ENCODE data around the gene RTTN.

RTTN gene

DNA sequence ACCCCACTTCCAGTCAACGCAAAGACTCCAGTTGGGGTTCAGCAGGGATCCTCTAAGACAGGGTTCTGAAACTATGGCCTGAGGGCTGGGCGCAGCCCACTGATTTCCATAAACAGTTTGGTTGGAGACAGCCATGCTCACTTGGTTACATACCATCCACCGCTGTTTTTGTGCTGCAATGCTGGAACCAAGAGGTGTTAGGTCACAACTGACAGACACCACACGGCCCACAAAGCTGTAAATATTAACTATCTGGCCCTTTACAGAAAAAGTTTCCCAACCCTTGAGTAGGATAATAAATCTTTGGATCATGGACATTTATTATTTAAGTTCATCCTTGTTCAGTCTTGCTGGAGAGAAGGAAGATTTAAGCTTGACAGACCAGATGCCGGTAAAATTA lies 249.4 kb downstream of the RTTN start:
- TF ChIP-seq, protein P1, sequence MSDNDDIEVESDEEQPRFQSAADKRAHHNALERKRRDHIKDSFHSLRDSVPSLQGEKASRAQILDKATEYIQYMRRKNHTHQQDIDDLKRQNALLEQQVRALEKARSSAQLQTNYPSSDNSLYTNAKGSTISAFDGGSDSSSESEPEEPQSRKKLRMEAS (IDR thresholded peaks at IDR 0.05; ENCODE audit: low read depth, low read length): no peak
- TF ChIP-seq, protein P2, sequence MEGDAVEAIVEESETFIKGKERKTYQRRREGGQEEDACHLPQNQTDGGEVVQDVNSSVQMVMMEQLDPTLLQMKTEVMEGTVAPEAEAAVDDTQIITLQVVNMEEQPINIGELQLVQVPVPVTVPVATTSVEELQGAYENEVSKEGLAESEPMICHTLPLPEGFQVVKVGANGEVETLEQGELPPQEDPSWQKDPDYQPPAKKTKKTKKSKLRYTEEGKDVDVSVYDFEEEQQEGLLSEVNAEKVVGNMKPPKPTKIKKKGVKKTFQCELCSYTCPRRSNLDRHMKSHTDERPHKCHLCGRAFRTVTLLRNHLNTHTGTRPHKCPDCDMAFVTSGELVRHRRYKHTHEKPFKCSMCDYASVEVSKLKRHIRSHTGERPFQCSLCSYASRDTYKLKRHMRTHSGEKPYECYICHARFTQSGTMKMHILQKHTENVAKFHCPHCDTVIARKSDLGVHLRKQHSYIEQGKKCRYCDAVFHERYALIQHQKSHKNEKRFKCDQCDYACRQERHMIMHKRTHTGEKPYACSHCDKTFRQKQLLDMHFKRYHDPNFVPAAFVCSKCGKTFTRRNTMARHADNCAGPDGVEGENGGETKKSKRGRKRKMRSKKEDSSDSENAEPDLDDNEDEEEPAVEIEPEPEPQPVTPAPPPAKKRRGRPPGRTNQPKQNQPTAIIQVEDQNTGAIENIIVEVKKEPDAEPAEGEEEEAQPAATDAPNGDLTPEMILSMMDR (IDR thresholded peaks at IDR 0.05; ENCODE audit: low read depth, low read length): no peak
- DNase-seq (ENCODE audit: low read depth): no peak
- no peak overlapping the region for H3K4me3 ChIP-seq (ENCODE audit: low read depth, low read length)

DNA sequence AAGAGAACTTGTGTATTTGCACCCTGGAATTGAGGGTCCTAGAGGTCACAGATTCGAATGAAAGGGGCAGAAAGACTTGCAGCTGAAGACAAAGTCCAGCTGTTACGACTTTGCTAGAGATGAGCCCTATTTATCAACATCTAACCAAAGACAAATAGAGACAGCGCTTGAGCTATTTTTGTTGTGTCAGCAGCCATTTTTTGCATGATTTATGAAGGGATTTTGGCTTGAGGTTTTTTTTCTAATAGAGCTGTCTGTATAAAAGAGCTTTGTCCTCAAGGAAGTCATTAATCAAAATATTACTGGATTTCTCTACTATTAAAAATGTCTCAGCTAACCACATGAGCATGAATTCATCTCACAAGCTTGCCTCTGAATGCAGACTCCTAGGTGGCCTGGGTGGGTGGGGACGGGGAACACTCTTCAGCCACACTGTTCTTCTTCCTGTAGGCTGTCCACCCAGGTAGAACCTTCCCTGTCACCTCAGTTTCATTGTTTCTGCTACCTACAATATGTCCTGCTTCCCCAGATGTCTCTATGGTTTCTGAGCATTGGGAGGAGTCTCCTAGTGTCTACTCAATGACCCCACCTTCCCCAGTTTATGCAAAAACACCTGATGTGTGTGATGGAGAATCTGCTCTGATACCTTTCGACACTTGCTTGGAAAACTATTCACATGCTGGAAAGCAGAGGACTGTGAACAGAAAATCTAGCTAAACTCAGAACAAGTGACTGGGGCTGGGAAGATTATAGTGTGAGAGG lies 250.6 kb downstream of the RTTN start:
- DNase-seq (ENCODE audit: low read depth): no peak
- TF ChIP-seq POLR2A (IDR thresholded peaks at IDR 0.05; ENCODE audit: extremely low read depth, insufficient read length) (no peak), MYC (IDR thresholded peaks at IDR 0.05; ENCODE audit: low read depth, low read length) (no peak)
- TF ChIP-seq, protein P2 (IDR thresholded peaks at IDR 0.05; ENCODE audit: low read depth, low read length): no peak
- TF ChIP-seq, protein P1 (IDR thresholded peaks at IDR 0.05; ENCODE audit: low read depth, low read length): no peak
- H3K4me3 ChIP-seq (ENCODE audit: low read depth, low read length): no peak overlapping the region

DNA sequence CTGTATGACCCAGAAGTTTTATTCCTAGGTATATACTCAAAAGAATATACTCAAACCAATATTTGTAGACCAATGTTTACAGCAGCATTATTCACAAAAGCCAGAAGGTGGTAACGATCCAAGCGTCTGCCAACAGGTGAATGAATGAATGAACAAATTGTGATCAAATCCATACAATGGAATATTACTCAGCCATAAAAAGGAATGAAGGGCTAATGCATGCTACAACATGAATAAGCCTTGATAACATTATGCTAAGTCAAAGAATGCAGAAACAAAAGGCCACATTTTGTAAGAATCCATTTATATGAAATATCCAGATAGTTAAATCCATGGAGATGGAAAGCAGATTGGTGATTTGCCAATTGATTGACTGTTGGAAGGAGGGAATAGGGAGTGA lies 252.3 kb downstream of the RTTN start:
- H3K4me3 ChIP-seq (ENCODE audit: low read depth, low read length): no peak overlapping the region
- no peak for DNase-seq (ENCODE audit: low read depth)
- TF ChIP-seq MYC (IDR thresholded peaks at IDR 0.05; ENCODE audit: low read depth, low read length) (no peak), POLR2A (IDR thresholded peaks at IDR 0.05; ENCODE audit: extremely low read depth, insufficient read length) (no peak)
- TF ChIP-seq, protein P1 (IDR thresholded peaks at IDR 0.05; ENCODE audit: low read depth, low read length): no peak
- TF ChIP-seq, protein P2 (IDR thresholded peaks at IDR 0.05; ENCODE audit: low read depth, low read length): no peak
